H1 (cell line): ENCODE measurements around the gene KLHL36. TPM values are rescaled to one million over a fixed set of nuclear protein-coding genes. Genes with fewer than 3 reads are reported as not detected.
A peak's percentile ranks its signal among the peaks of the same experiment; 100 is the strongest.

Experiments
- CTCF ChIA-PET: fragments of 300-600 bp; sonication (Branson Sonifier 250); formaldehyde crosslinking; loops from one replicate; lab custom pipeline; 2021; ENCODE audit not compliant: partially characterized antibody; lab: Charles Lee
- POLR2A ChIA-PET: fragments of 300-600 bp; sonication (Branson Sonifier 250); formaldehyde crosslinking; loops from one replicate; lab custom pipeline; 2021; ENCODE audit warnings: inconsistent platforms; ENCODE audit not compliant: partially characterized antibody; lab: Charles Lee
- DNase-seq, 2 experiments: peaks; one replicate each; pipeline versions ENCODE4 v3.0.0 to v3.0.0-alpha.2; 2010 to 2022; ENCODE audit warnings: low spot score in 2 of 2, low read depth in 1 of 2, mixed read lengths in 1 of 2
- FAIRE-seq: peaks from 2 replicates; lab custom pipeline; 2011; peaks lifted over from hg19 to GRCh38; lab: Jason Lieb, UNC
- H2AFZ ChIP-seq: 2 replicates; pipeline ENCODE4 v1.8.1; 2012; ENCODE audit warnings: low read length, inconsistent platforms
- H2AK5ac ChIP-seq: 2 replicates; pipeline ENCODE4 v1.6.1; 2013; ENCODE audit warnings: low read depth, low read length
- H2BK120ac ChIP-seq: replicated peaks from 2 replicates; pipeline ENCODE3; 2013; ENCODE audit warnings: low read depth, low read length, inconsistent platforms
- H2BK12ac ChIP-seq: 2 replicates; pipeline ENCODE4 v1.6.1; 2013; ENCODE audit warnings: low read depth, low read length
- H2BK15ac ChIP-seq: 2 replicates; pipeline ENCODE4 v1.6.1; 2013; ENCODE audit warnings: low read length
- H2BK20ac ChIP-seq: 2 replicates; pipeline ENCODE4 v1.6.1; 2013; ENCODE audit warnings: low read length
- H2BK5ac ChIP-seq: 2 replicates; pipeline ENCODE4 v1.6.1; 2013; ENCODE audit warnings: low read depth, low read length
- H3K14ac ChIP-seq: 2 replicates; pipeline ENCODE4 v1.6.1; 2013; ENCODE audit warnings: inconsistent platforms; ENCODE audit not compliant: insufficient read length
- H3K18ac ChIP-seq: 2 replicates; pipeline ENCODE4 v1.6.1; 2013; ENCODE audit warnings: low read length; ENCODE audit errors: extremely low read depth
- H3K23ac ChIP-seq: 2 replicates; pipeline ENCODE4 v1.6.1; 2013; ENCODE audit warnings: inconsistent platforms; ENCODE audit not compliant: insufficient read length
- H3K23me2 ChIP-seq: 2 replicates; pipeline ENCODE4 v1.6.1; 2013; ENCODE audit warnings: low read depth, low read length
- H3K27ac ChIP-seq: 2 replicates; pipeline ENCODE4 v1.6.1; 2011; ENCODE audit warnings: low read depth, low read length, inconsistent platforms
- H3K27me3 ChIP-seq, 4 experiments: replicated peaks in 1 of 4; 1 replicate in 1 of 4; 2 replicates in 3 of 4; pipeline versions ENCODE4 v1.6.1 to v1.8.1; 2011 to 2013; ENCODE audit warnings: low read length in 3 of 4, mild to moderate bottlenecking in 3 of 4, inconsistent platforms in 2 of 4, mixed read lengths in 2 of 4, moderate library complexity in 1 of 4; ENCODE audit not compliant: control insufficient read depth in 3 of 4, insufficient read depth in 3 of 4; ENCODE audit errors: extremely low read depth in 1 of 4
- H3K36me3 ChIP-seq, 4 experiments: 2 replicates each; pipeline versions ENCODE4 v1.6.1 to v1.8.1; 2011 to 2013; ENCODE audit warnings: mild to moderate bottlenecking in 4 of 4, low read length in 3 of 4, moderate library complexity in 2 of 4, control low read depth in 1 of 4, inconsistent platforms in 1 of 4; ENCODE audit not compliant: insufficient read depth in 4 of 4, control insufficient read depth in 2 of 4
- H3K4ac ChIP-seq: replicated peaks from 2 replicates; pipeline ENCODE3; 2013; ENCODE audit warnings: low read length, low read depth, mixed read lengths, inconsistent platforms; ENCODE audit not compliant: insufficient read length
- H3K4me1 ChIP-seq, 4 experiments: replicated peaks in 1 of 4; 1 replicate in 1 of 4; 2 replicates in 3 of 4; pipeline versions ENCODE4 v1.6.1 to v1.8.1; 2011 to 2013; ENCODE audit warnings: low read length in 3 of 4, inconsistent platforms in 2 of 4, mixed read lengths in 1 of 4; ENCODE audit not compliant: insufficient read depth in 4 of 4, control insufficient read depth in 3 of 4
- H3K4me2 ChIP-seq, 2 experiments: 2 replicates each; pipeline versions ENCODE4 v1.6.1 to v1.8.1; 2011 to 2013; ENCODE audit warnings: low read depth in 2 of 2, low read length in 2 of 2, control low read depth in 1 of 2, inconsistent platforms in 1 of 2, mild to moderate bottlenecking in 1 of 2; ENCODE audit not compliant: insufficient read depth in 1 of 2
- H3K4me3 ChIP-seq, 4 experiments: fragments of 200-600, 300-600 bp in 1 of 4; sonication (generic), shearing (Covaris generic), sonication (Bioruptor Twin) in 1 of 4; 2 replicates each; pipeline versions ENCODE4 v1.5.1 to v1.8.1; 2011 to 2016; ENCODE audit warnings: low read length in 4 of 4, low read depth in 3 of 4, control low read depth in 2 of 4, inconsistent platforms in 2 of 4, mild to moderate bottlenecking in 2 of 4, mixed read lengths in 1 of 4, moderate library complexity in 1 of 4; ENCODE audit not compliant: insufficient read depth in 2 of 4; ENCODE audit errors: extremely low read depth in 1 of 4
- H3K56ac ChIP-seq: replicated peaks from 2 replicates; pipeline ENCODE3; 2013; ENCODE audit warnings: low read depth, mild to moderate bottlenecking, mixed read lengths, low read length, inconsistent platforms; ENCODE audit not compliant: insufficient read length
- H3K79me1 ChIP-seq: 2 replicates; pipeline ENCODE4 v1.6.1; 2013; ENCODE audit warnings: low read depth, low read length, control low read depth
- H3K79me2 ChIP-seq, 2 experiments: 2 replicates each; pipeline versions ENCODE4 v1.6.1 to v1.8.1; 2012 to 2013; ENCODE audit warnings: low read length in 2 of 2, mild to moderate bottlenecking in 2 of 2, inconsistent platforms in 1 of 2; ENCODE audit not compliant: insufficient read depth in 2 of 2, control insufficient read depth in 1 of 2
- H3K9ac ChIP-seq, 4 experiments: replicated peaks in 1 of 4; 1 replicate in 1 of 4; 2 replicates in 3 of 4; pipeline versions ENCODE4 v1.6.1 to v1.8.1; 2011 to 2013; ENCODE audit warnings: low read depth in 3 of 4, low read length in 3 of 4, control low read depth in 2 of 4, mild to moderate bottlenecking in 2 of 4, moderate library complexity in 2 of 4, inconsistent platforms in 1 of 4; ENCODE audit errors: extremely low read depth in 1 of 4
- H3K9me3 ChIP-seq, 2 experiments: 2 replicates each; pipeline versions ENCODE4 v1.6.1 to v1.8.1; 2012 to 2013; ENCODE audit warnings: mild to moderate bottlenecking in 2 of 2, moderate library complexity in 2 of 2, control low read depth in 1 of 2, inconsistent platforms in 1 of 2, low read depth in 1 of 2, low read length in 1 of 2, mixed read lengths in 1 of 2; ENCODE audit not compliant: insufficient read depth in 2 of 2
- H4K20me1 ChIP-seq, 2 experiments: replicated peaks in 1 of 2; 2 replicates each; pipeline versions ENCODE3 to v1.8.1; 2011 to 2013; ENCODE audit warnings: inconsistent platforms in 2 of 2, low read length in 2 of 2, mild to moderate bottlenecking in 1 of 2; ENCODE audit not compliant: insufficient read depth in 2 of 2, control insufficient read depth in 1 of 2
- H4K5ac ChIP-seq: 2 replicates; pipeline ENCODE4 v1.6.1; 2013; ENCODE audit warnings: low read length, low read depth, mixed read lengths, inconsistent platforms; ENCODE audit not compliant: insufficient read length
- H4K8ac ChIP-seq: 2 replicates; pipeline ENCODE4 v1.8.0; 2013; ENCODE audit warnings: mild to moderate bottlenecking, moderate library complexity, low read length, inconsistent platforms; ENCODE audit not compliant: insufficient read depth; ENCODE audit errors: extremely low read depth
- H4K91ac ChIP-seq: replicated peaks from 2 replicates; pipeline ENCODE3; 2013; ENCODE audit warnings: low read length, mixed read lengths, inconsistent platforms; ENCODE audit not compliant: insufficient read length
- GABPA ChIP-seq: IDR thresholded peaks from 2 replicates; pipeline ENCODE4 v1.6.1; 2011; ENCODE audit warnings: mild to moderate bottlenecking, low read length, moderate library complexity, borderline replicate concordance; ENCODE audit not compliant: insufficient read depth
- HDAC2 ChIP-seq, 2 experiments: fragments of 300-600 bp in 1 of 2; sonication (generic) in 1 of 2; IDR thresholded peaks; 2 replicates each; pipeline ENCODE4 v1.6.1; 2011 to 2012; ENCODE audit warnings: low read depth in 2 of 2, low read length in 2 of 2, mild to moderate bottlenecking in 2 of 2, moderate library complexity in 2 of 2, borderline replicate concordance in 1 of 2, inconsistent platforms in 1 of 2
- POLR2A ChIP-seq, 2 experiments: IDR thresholded peaks; 1 replicate in 1 of 2; 2 replicates in 1 of 2; pipeline ENCODE4 v1.6.1; 2011; ENCODE audit warnings: low read depth in 2 of 2, low read length in 2 of 2, mild to moderate bottlenecking in 2 of 2; ENCODE audit errors: control extremely low read depth in 1 of 2
- RAD21 ChIP-seq, 2 experiments: IDR thresholded peaks in 1 of 2; conservative IDR thresholded peaks in 1 of 2; 2 replicates each; pipeline ENCODE4 v1.6.1; 2011; ENCODE audit warnings: low read depth in 2 of 2, low read length in 2 of 2, improper control_type of control experiment in 1 of 2, inconsistent platforms in 1 of 2, mild to moderate bottlenecking in 1 of 2, moderate library complexity in 1 of 2
- SIN3A ChIP-seq, 2 experiments: IDR thresholded peaks in 1 of 2; conservative IDR thresholded peaks in 1 of 2; 2 replicates each; pipeline ENCODE4 v1.6.1; 2011 to 2012; ENCODE audit warnings: low read length in 2 of 2, improper control_type of control experiment in 1 of 2, low read depth in 1 of 2, mild to moderate bottlenecking in 1 of 2
- SUZ12 ChIP-seq: fragments of 200-600 bp; sonication (generic); IDR thresholded peaks from 2 replicates; pipeline ENCODE4 v1.6.1; 2012; ENCODE audit warnings: mild to moderate bottlenecking, inconsistent platforms, low read length, moderate library complexity, mixed read lengths
- USF2 ChIP-seq: IDR thresholded peaks from 2 replicates; pipeline ENCODE4 v1.6.1; 2011; ENCODE audit warnings: low read length, improper control_type of control experiment
- WGBS, 2 experiments: shearing (Covaris generic) in 1 of 2; methylation state at CpG; one replicate each; pipeline versions ENCODE4 v1.1.6 to v1.1.7; 2013 to 2015; ENCODE audit warnings: low lambda C conversion rate in 2 of 2, mixed read lengths in 2 of 2, inconsistent platforms in 1 of 2, low coverage in 1 of 2, missing lambda C conversion rate in 1 of 2; ENCODE audit not compliant: insufficient replicate concordance in 2 of 2, insufficient coverage in 1 of 2, insufficient read length in 1 of 2; ENCODE audit errors: extremely low coverage in 1 of 2, missing lambda C conversion rate in 1 of 2; 5-methylcytosine and 5-hydroxymethylcytosine counted together
- polyA plus RNA-seq, 7 experiments: library from polyadenylated mRNA; depleted of rRNA in 3 of 7; stranded (reverse) in 5 of 7; unstranded in 2 of 7; fragments of >200 nt in 5 of 7; fragments of 200-250 nt in 2 of 7; gene quantifications; 1 replicate in 5 of 7; 2 replicates in 1 of 7; 4 replicates in 1 of 7; pipeline versions ENCODE4 v1.2.1 to v1.2.3, GENCODE V29; 2011 to 2013; ENCODE audit warnings: missing spikeins in 2 of 7, mixed read lengths in 2 of 7
- total RNA-seq: library from RNA; stranded (reverse); fragmentation: NEBNext Ultra II Directional; extraction: Animal tissue kit (Norgen Biotek cat#: 25700); gene quantifications from 2 replicates; pipeline ENCODE4 v1.2.1, GENCODE V29; 2021

KLHL36 gene
- total and polyA plus RNA-seq, 2 of the 8 experiments (the other 6 are each of a cell fraction or from before 2014, with no cell fraction given), result 22.9 to 33.6 TPM

GRCh38 chr16:84699712-84700445 lies 51.6 kb downstream of the KLHL36 start, which contains the start of gene USP10:
Gene USP10, plus strand, starts transcription at chr16:84700000. Its CDS starts 91 bp downstream, at chr16:84700091.
- Histone ChIP-seq H3K23me2 (peaks cover 7% of the 10 kb centered on the region), H3K79me2 (peaks cover 37 to 50% of the 10 kb centered on the region in 2 experiments), H2BK12ac (peak within 1 kb of the TSS; percentile 87), H4K91ac (peak within 1 kb of the TSS; percentile 7), H3K18ac (peak within 1 kb of the TSS; percentile 86), H2BK15ac (peak within 1 kb of the TSS; percentile 77; the same call in 1 of the 2 replicates), H3K23ac (no peak within 1 kb of the TSS), H3K9ac (peak within 1 kb of the TSS; percentile 76 to 99 (median 90)), H3K4me2 (peak within 1 kb of the TSS; percentile 85 to 89), H3K56ac (peak within 1 kb of the TSS; percentile 70), H4K5ac (peak within 1 kb of the TSS; percentile 91), H4K8ac (peak within 1 kb of the TSS; percentile 94), H2AK5ac (peak within 1 kb of the TSS; percentile 71; the same call in 1 of the 2 replicates), H3K36me3 (no peaks in the 10 kb centered on the region), H4K20me1 (peaks cover 23% of the 10 kb centered on the region in 2 experiments), H3K9me3 (no peaks in the 10 kb centered on the region), H2BK120ac (no peak within 1 kb of the TSS), H3K27ac (peak within 1 kb of the TSS; percentile 92), H3K14ac (no peak within 1 kb of the TSS), H3K4me3 (peak within 1 kb of the TSS; percentile 84 to 99 (median 88)), H2BK20ac (no peak within 1 kb of the TSS), H2AFZ (peak within 1 kb of the TSS; percentile 31; the same call in 1 of the 2 replicates), H3K4me1 (peaks cover 0 to 9% (median 7%) of the 10 kb centered on the region in 4 experiments; a peak in 5 of 7 replicates), H3K4ac (no peak within 1 kb of the TSS), H3K27me3 (no peaks in the 10 kb centered on the region), H2BK5ac (peak within 1 kb of the TSS; percentile 75), H3K79me1 (no peaks in the 10 kb centered on the region; the same call in 1 of the 2 replicates)
- ChIA-PET CTCF (interaction anchor here (1.0 to 2.0 kb wide), 7 partner anchors 25 to 77 kb away, joined by 3 to 10 read pairs (median 4); no protein-coding TSS in a partner anchor), POLR2A (interaction anchor here (0.9 to 2.3 kb wide), 12 partner anchors 9 to 89 kb away, joined by 3 to 32 read pairs (median 5); no protein-coding TSS in a partner anchor)
- peak; percentile 71 to 88 for DNase-seq
- no peak for FAIRE-seq
- WGBS, 2 experiments, result 0% methylated on average over 62 of the region's 97 CpGs; no CpG with 5 or more reads in 1 of the 2 experiments
- TF ChIP-seq GABPA (peak; percentile 93), POLR2A (IDR thresholded peaks at IDR 0.05; ENCODE audit: control extremely low read depth in 1 of 2, low read depth in 2 of 2, low read length in 2 of 2) (peak; percentile 67 to 82; a peak in 2 of 3 replicates), SUZ12 (no peak), HDAC2 (IDR thresholded peaks at IDR 0.05; ENCODE audit: borderline replicate concordance in 1 of 2, low read depth in 2 of 2, low read length in 2 of 2) (no peak; a peak in 1 of 4 replicates), USF2 (no peak), SIN3A (conservative IDR thresholded peaks at IDR 0.05 in 1 of 2, IDR thresholded peaks at IDR 0.05 in 1 of 2; ENCODE audit: low read depth in 1 of 2, low read length in 2 of 2) (peak in 1 of 2 experiments; percentile 79; a peak in 2 of 4 replicates), RAD21 (IDR thresholded peaks at IDR 0.05 in 1 of 2, conservative IDR thresholded peaks at IDR 0.05 in 1 of 2; ENCODE audit: low read depth in 2 of 2, low read length in 2 of 2) (no peak)
